Fibroblast of mammary gland (primary cell): ENCODE data around the gene CRTAP.
"Not testable (repeated sequence)": the region's sequence is repeated elsewhere in the genome, so short reads cannot be mapped to it uniquely, and the experiment has no call there.

Source experiments
- DNase-seq: peaks from one replicate; pipeline ENCODE4 v3.0.0-alpha.2; 2010; ENCODE audit warnings: low read depth
- H3K4me3 ChIP-seq: 2 replicates; pipeline ENCODE4 v1.5.1; 2011; ENCODE audit warnings: low read depth, mild to moderate bottlenecking, low read length, moderate library complexity; ENCODE audit not compliant: control insufficient read depth
- CTCF ChIP-seq: conservative IDR thresholded peaks from 2 replicates; pipeline ENCODE4 v1.5.1; 2011; ENCODE audit warnings: low read depth, low read length, inconsistent platforms; ENCODE audit not compliant: control insufficient read depth, insufficient read depth

CRTAP gene

DNA sequence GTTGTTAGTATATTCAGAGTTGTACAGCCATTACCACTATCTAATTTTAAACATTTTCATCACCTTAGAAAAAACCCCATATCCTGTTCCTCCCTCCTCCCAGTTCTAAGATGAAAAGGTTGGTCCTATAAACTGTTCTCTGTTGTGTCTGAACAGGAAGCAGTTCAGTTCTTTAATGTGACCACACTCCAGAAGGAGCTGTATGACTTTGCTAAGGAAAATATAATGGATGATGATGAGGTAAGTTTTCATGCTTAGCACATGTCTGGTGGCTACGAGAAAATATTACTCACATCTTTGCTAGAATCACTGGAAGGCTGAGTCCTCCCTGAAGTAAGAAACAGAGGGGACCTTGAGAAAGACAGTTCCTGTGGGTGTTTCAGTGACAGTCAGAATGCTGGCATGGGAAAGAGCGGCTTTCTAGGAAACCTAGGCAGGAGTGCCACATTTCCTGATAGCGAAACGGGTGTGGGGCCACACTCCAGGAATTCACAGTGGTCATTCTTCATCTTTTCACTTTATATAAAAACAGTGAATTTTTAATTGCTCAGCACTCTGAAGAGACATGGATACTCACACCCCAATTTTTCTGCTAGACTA, 20.3 kb downstream of the CRTAP start:
- no peak overlapping the region for H3K4me3 ChIP-seq
- peak; percentile 47 for DNase-seq
- no peak for TF ChIP-seq CTCF

DNA sequence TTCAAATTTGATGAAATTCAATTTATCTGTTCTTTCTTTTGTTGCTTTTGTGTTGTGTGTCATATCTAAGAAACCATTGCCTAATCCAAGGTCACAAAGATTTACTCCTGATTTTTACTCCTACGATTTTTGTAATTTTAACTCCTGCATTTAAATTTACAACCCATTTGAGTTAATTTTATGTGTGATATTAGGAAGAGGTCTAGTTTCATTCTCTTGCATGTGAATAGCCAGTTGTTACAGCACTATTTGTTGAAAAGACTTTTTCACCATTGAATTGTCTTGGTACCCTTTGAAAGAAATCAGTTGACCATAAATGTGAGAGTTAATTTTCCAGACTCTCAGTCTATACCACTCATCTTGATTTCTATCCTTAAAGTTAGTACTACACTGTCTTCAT, 23.9 kb downstream of the CRTAP start:
- no peak for DNase-seq
- no peak overlapping the region for H3K4me3 ChIP-seq
- no peak for TF ChIP-seq CTCF

GRCh38 chr3:33139006-33139623, 25.3 kb downstream of the CRTAP start:
- H3K4me3 ChIP-seq, DNase-seq: not testable (repeated sequence)

- no peak overlapping the region for H3K4me3 ChIP-seq
- no peak for DNase-seq
- no peak for TF ChIP-seq CTCF
Observed at GRCh38 chr3:33139996-33140395, 26.2 kb downstream of the CRTAP start.

DNA sequence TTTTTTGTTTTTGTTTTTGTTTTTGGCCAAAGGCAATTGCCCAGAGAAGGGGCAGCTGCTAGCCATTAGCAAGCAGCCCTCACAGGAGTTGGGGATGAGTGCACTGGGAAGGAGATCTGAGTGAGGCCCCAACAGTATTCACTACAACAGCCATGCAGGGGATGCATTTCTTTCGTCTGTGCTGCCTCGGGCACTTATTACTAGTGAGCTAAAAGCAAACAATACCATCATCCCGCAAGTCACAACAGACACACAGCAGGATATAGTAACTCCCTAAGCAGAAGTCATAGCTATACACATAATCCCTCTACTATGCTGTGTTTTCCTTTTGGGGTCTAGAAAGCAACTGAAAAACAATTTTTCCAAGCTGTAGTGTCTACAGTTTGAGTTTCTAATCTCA, 27.2 kb downstream of the CRTAP start:
- TF ChIP-seq CTCF: no peak
- no peak overlapping the region for H3K4me3 ChIP-seq
- no peak for DNase-seq

DNA sequence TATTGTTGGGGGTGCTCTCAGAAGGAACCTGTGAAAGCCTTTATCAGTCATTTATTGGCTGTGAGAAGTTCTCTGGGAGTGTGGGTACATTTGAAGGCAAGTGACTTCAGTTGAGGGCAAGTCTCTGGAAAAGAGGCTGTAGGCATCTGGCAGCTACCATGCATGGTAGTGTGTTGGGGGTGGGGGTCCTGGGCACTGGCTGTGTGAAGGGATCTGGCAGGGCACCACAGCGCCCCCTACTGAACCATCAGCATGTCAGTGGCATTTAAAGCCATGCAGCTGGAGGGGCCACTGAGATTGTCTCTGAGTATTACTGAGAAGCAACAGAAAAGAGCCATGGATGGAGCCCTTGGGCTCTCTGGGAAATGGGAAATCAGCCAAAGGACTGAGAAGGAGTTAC, 30.6 kb downstream of the CRTAP start:
- H3K4me3 ChIP-seq: no peak overlapping the region
- TF ChIP-seq CTCF: peak; percentile 34
- no peak for DNase-seq

- DNase-seq: no peak
- no peak overlapping the region for H3K4me3 ChIP-seq
- no peak for TF ChIP-seq CTCF
Observed at GRCh38 chr3:33145221-33145900, 31.5 kb downstream of the CRTAP start.
